GM12878 (cell line): Measurements from ENCODE around the gene TPM4. TPM values are rescaled to one million over a fixed set of nuclear protein-coding genes. Genes with fewer than 3 reads are reported as not detected.
"Not testable (repeated sequence)": the region's sequence is repeated elsewhere in the genome, so short reads cannot be mapped to it uniquely, and the experiment has no call there.

Experiments used
- ATAC-seq: fragments of 200-7000 bp; cut with Tn5 transposase; 3 replicates; pipeline ENCODE4 v1.9.1; 2020; ENCODE audit warnings: mild to moderate bottlenecking, moderate library complexity
- BruUV-seq: library from RNA; stranded (reverse); fragments of 400-500 nt; replicated peaks from 2 replicates; lab custom pipeline; 2021; lab: Mats Ljungman, UMichigan
- CTCF ChIA-PET: fragments of 300-600 bp; sonication (Branson Sonifier 250); formaldehyde crosslinking; extraction: SDS; loops from one replicate; lab custom pipeline; 2021; ENCODE audit warnings: inconsistent platforms; lab: Yijun Ruan, JAX
- POLR2A ChIA-PET: fragments of 350-600 bp; formaldehyde crosslinking; extraction: SDS; loops from one replicate; lab custom pipeline; 2021; ENCODE audit warnings: inconsistent platforms; lab: Charles Lee
- RAD21 ChIA-PET: fragments of 300-600 bp; sonication (Branson Sonifier 250); formaldehyde crosslinking; loops from one replicate; lab custom pipeline; 2023; ENCODE audit warnings: antibody characterized with exemption; ENCODE audit not compliant: unreplicated experiment; lab: Charles Lee
- SMC1A ChIA-PET: fragments of 300-600 bp; sonication (Branson Sonifier 250); formaldehyde crosslinking; loops from one replicate; lab custom pipeline; 2023; ENCODE audit not compliant: unreplicated experiment, uncharacterized antibody; lab: Charles Lee
- DNase-seq: peaks from one replicate; pipeline ENCODE4 v3.0.0-alpha.2; 2011; ENCODE audit warnings: low read depth, low spot score
- FAIRE-seq: peaks from 3 replicates; lab custom pipeline; 2011; peaks lifted over from hg19 to GRCh38; lab: Jason Lieb, UNC
- H2AFZ ChIP-seq: 2 replicates; pipeline ENCODE4 v1.6.0; 2011; ENCODE audit warnings: low read depth, low read length, control low read depth; ENCODE audit not compliant: control insufficient read depth
- H3K27ac ChIP-seq: 2 replicates; pipeline ENCODE4 v1.5.1; 2011; ENCODE audit warnings: control low read depth; ENCODE audit not compliant: control insufficient read depth, insufficient read depth
- H3K27me3 ChIP-seq, 2 experiments: replicated peaks in 1 of 2; 2 replicates each; pipeline versions ENCODE4 v1.6.0 to v1.6.1; 2011; ENCODE audit warnings: low read length in 1 of 2; ENCODE audit not compliant: control insufficient read depth in 2 of 2, insufficient read depth in 2 of 2
- H3K36me3 ChIP-seq, 2 experiments: 2 replicates each; pipeline ENCODE4 v1.5.1; 2011; ENCODE audit warnings: low read length in 1 of 2; ENCODE audit not compliant: control insufficient read depth in 2 of 2, insufficient read depth in 2 of 2
- H3K4me1 ChIP-seq: 2 replicates; pipeline ENCODE4 v1.6.1; 2011; ENCODE audit warnings: mild to moderate bottlenecking, low read length, moderate library complexity, mixed read lengths; ENCODE audit not compliant: control insufficient read depth, insufficient read depth
- H3K4me2 ChIP-seq: 2 replicates; pipeline ENCODE4 v1.6.0; 2011; ENCODE audit warnings: control low read depth; ENCODE audit not compliant: control insufficient read depth, insufficient read depth
- H3K4me3 ChIP-seq: fragments of 200-600 bp; sonication (generic); 2 replicates; pipeline ENCODE4 v1.5.1; 2016
- H3K79me2 ChIP-seq: 2 replicates; pipeline ENCODE4 v1.6.0; 2011; ENCODE audit warnings: low read length; ENCODE audit not compliant: control insufficient read depth, insufficient read depth
- H3K9ac ChIP-seq: 2 replicates; pipeline ENCODE4 v1.8.0; 2011; ENCODE audit warnings: low read length, control low read depth, mixed read lengths; ENCODE audit not compliant: control insufficient read depth, insufficient read depth
- H3K9me3 ChIP-seq: replicated peaks from 3 replicates; pipeline ENCODE4 v1.5.1; 2011; ENCODE audit warnings: mild to moderate bottlenecking, low read length; ENCODE audit not compliant: control insufficient read depth, insufficient read depth
- H4K20me1 ChIP-seq: 2 replicates; pipeline ENCODE4 v1.6.0; 2011; ENCODE audit not compliant: control insufficient read depth, insufficient read depth
- EED ChIP-seq: sonication (generic); IDR thresholded peaks from 2 replicates; pipeline ENCODE4 v1.6.1; 2016; ENCODE audit warnings: antibody characterized with exemption, low read depth
- EZH2 ChIP-seq: IDR thresholded peaks from 2 replicates; pipeline ENCODE4 v1.6.1; 2012; ENCODE audit warnings: low read depth, mild to moderate bottlenecking, control low read depth, inconsistent platforms, low read length, borderline replicate concordance; ENCODE audit not compliant: control insufficient read depth
- NR2F1 ChIP-seq: fragments of 450-650 bp; conservative IDR thresholded peaks from 2 replicates; pipeline ENCODE4 v1.6.1; 2017; ENCODE audit warnings: mild to moderate bottlenecking
- POLR2A ChIP-seq: IDR thresholded peaks from 2 replicates; pipeline ENCODE4 v1.6.1; 2011; ENCODE audit warnings: low read depth, mild to moderate bottlenecking, low read length
- POLR2AphosphoS5 ChIP-seq: IDR thresholded peaks from 2 replicates; pipeline ENCODE4 v1.6.1; 2011; ENCODE audit warnings: mild to moderate bottlenecking, low read length, inconsistent platforms
- REST ChIP-seq: IDR thresholded peaks from 2 replicates; pipeline ENCODE4 v1.6.1; 2012; ENCODE audit warnings: mild to moderate bottlenecking, low read depth, low read length
- WGBS: methylation state at CpG from one replicate; pipeline ENCODE4 v1.1.6; 2016; ENCODE audit warnings: low lambda C conversion rate; ENCODE audit not compliant: insufficient replicate concordance, insufficient coverage; ENCODE audit errors: missing lambda C conversion rate; 5-methylcytosine and 5-hydroxymethylcytosine counted together
- in situ Hi-C: fragments of 300-500 bp; cut with MboI; formaldehyde crosslinking; loops from 9 replicates; pipeline ENCODE4 v1.14.3; 2018; ENCODE audit warnings: mixed read lengths
- intact Hi-C: fragments of 100-400 bp; cut with micrococcal nuclease; formaldehyde crosslinking; loops from one replicate; pipeline ENCODE4 v1.14.2; 2022; ENCODE audit not compliant: unreplicated experiment
- polyA plus RNA-seq, 11 experiments: library from polyadenylated mRNA; depleted of rRNA in 4 of 11; unstranded in 6 of 11; stranded (reverse) in 5 of 11; fragments of >200 nt; fragmentation: Nextera tagmentation in 4 of 11; fragmentation: Illumina TruSeq in 1 of 11; extraction: Ambion mirVana in 4 of 11; extraction: Trizol in 1 of 11; gene quantifications; 1 replicate in 1 of 11; 2 replicates in 10 of 11; pipeline versions ENCODE4 v1.2.1 to v1.2.3, GENCODE V29; 2011 to 2016; ENCODE audit warnings: inconsistent platforms in 2 of 11, missing spikeins in 2 of 11, low read depth in 1 of 11
- total RNA-seq, 4 experiments: library from RNA; depleted of rRNA in 3 of 4; stranded (reverse); fragments of >200 nt in 3 of 4; fragmentation: Illumina TruSeq in 1 of 4; extraction: Trizol in 1 of 4; gene quantifications; 2 replicates each; pipeline versions ENCODE4 v1.2.1 to v1.2.3, GENCODE V29; 2013 to 2021

Gene TPM4
- total and polyA plus RNA-seq, 10 of the 15 experiments (the other 5 are each of a cell fraction or from before 2014, with no cell fraction given), result 183 to 620 (median 407) TPM

GRCh38 chr19:16099314-16099965 lies 23.1 kb downstream of the TPM4 start:
- H3K4me1 ChIP-seq, H4K20me1 ChIP-seq, FAIRE-seq, H3K79me2 ChIP-seq, POLR2A ChIA-PET, H3K27me3 ChIP-seq, H3K27ac ChIP-seq, H3K9me3 ChIP-seq, in situ Hi-C loops, H2AFZ ChIP-seq, DNase-seq, H3K9ac ChIP-seq, BruUV-seq, H3K4me2 ChIP-seq, ATAC-seq, RAD21 ChIA-PET, H3K4me3 ChIP-seq, intact Hi-C loops: not testable (repeated sequence)
- ChIA-PET SMC1A (interaction anchor here (0.9 to 1.3 kb wide), 3 partner anchors 16 to 29 kb away, joined by 3 read pairs; no protein-coding TSS in a partner anchor), CTCF (interaction anchor here (0.7 to 1.0 kb wide), 2 partner anchors 12 to 16 kb away, joined by 3 to 5 read pairs; no protein-coding TSS in a partner anchor)
- WGBS, result 80% methylated on average over 8 of the region's 8 CpGs
- H3K36me3 ChIP-seq, result peaks cover 29 to 58% of the 10 kb centered on the region in 2 experiments
- TF ChIP-seq POLR2A, result peak; percentile 25; the same call in 1 of the 2 replicates
- TF ChIP-seq POLR2AphosphoS5, result peak; percentile 46; the same call in 1 of the 2 replicates

- in situ Hi-C loops (no loop called here), intact Hi-C loops (no loop called here)
- peaks cover 21 to 48% of the 10 kb centered on the region in 2 experiments for H3K36me3 ChIP-seq
- no peak overlapping the region for H3K27ac ChIP-seq
- H3K4me3 ChIP-seq, result no peak overlapping the region
- H2AFZ ChIP-seq, result no peak overlapping the region
- ChIA-PET POLR2A (interaction anchor here (1.1 kb wide), 1 partner anchor 19 kb away, joined by 3 read pairs; no protein-coding TSS in a partner anchor), RAD21 (no interaction called here), SMC1A (no interaction called here), CTCF (interaction anchor here (1.0 to 1.1 kb wide), 2 partner anchors 13 to 59 kb away, joined by 3 to 5 read pairs; no protein-coding TSS in a partner anchor)
- H3K27me3 ChIP-seq, result no peaks in the 10 kb centered on the region
- no peak overlapping the region for H3K9ac ChIP-seq
- no TSS peak for BruUV-seq
- WGBS, result 100% methylated on average over 4 of the region's 4 CpGs
- H4K20me1 ChIP-seq, result no peaks in the 10 kb centered on the region
- FAIRE-seq (no peak), DNase-seq (no peak), ATAC-seq (no peak)
- TF ChIP-seq NR2F1 (no peak), POLR2AphosphoS5 (peak; percentile 72; the same call in 1 of the 2 replicates), EED (no peak), REST (no peak), EZH2 (no peak)
- no peaks in the 10 kb centered on the region for H3K9me3 ChIP-seq
- no peak overlapping the region for H3K4me2 ChIP-seq
- H3K79me2 ChIP-seq, result no peaks in the 10 kb centered on the region
- H3K4me1 ChIP-seq, result peaks cover 7% of the 10 kb centered on the region
These were observed 24.2 kb downstream of the TPM4 start for GRCh38 chr19:16100524-16100923.
